ENCODE measurements around the gene KIF14.

The KIF14 gene

DNA sequence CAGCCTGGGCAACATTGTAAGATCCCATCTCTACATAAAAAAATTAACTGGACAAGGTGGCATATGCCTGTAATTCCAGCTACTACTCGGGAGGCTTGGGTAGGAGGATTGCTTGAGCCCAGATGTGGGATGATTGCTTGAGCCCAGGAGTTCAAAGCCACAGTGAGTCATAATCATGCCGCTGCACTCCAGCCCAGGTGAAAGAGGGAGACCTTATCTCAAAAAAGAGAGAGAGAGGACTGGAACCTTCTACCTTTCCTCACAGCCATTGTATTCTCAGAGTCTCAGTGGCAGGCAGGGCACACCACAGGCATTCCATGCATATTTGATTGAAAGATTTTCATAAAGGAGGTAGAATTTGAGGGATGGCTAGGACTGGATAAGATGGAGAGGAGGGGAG is 78.4 kb downstream of the KIF14 start:
- DNase-seq (ENCODE audit: low read depth): no peak
- TF ChIP-seq, protein P1, sequence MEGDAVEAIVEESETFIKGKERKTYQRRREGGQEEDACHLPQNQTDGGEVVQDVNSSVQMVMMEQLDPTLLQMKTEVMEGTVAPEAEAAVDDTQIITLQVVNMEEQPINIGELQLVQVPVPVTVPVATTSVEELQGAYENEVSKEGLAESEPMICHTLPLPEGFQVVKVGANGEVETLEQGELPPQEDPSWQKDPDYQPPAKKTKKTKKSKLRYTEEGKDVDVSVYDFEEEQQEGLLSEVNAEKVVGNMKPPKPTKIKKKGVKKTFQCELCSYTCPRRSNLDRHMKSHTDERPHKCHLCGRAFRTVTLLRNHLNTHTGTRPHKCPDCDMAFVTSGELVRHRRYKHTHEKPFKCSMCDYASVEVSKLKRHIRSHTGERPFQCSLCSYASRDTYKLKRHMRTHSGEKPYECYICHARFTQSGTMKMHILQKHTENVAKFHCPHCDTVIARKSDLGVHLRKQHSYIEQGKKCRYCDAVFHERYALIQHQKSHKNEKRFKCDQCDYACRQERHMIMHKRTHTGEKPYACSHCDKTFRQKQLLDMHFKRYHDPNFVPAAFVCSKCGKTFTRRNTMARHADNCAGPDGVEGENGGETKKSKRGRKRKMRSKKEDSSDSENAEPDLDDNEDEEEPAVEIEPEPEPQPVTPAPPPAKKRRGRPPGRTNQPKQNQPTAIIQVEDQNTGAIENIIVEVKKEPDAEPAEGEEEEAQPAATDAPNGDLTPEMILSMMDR (conservative IDR thresholded peaks at IDR 0.05; ENCODE audit: low read depth, low read length): no peak
- H3K4me3 ChIP-seq (ENCODE audit: low read depth, low read length): no peak overlapping the region

DNA sequence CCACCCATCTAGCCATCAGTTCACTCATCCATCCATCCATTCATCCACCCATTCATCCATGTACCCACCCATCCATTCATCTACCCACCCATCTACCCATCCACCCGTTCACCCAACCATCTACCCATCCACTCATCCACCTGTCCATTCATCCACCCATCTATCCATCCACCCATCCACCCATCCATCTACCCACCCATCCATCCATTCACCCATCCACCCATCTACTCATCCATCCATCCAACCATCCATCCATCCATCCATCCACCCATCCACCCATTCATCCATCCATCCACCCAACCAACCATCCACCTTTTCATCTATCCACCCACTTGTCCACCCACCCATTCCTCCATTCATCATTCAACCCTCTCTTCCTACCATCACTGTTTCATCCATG is 80.3 kb downstream of the KIF14 start:
- DNase-seq (ENCODE audit: low read depth): no peak
- TF ChIP-seq, protein P1 (conservative IDR thresholded peaks at IDR 0.05; ENCODE audit: low read depth, low read length): no peak

DNA sequence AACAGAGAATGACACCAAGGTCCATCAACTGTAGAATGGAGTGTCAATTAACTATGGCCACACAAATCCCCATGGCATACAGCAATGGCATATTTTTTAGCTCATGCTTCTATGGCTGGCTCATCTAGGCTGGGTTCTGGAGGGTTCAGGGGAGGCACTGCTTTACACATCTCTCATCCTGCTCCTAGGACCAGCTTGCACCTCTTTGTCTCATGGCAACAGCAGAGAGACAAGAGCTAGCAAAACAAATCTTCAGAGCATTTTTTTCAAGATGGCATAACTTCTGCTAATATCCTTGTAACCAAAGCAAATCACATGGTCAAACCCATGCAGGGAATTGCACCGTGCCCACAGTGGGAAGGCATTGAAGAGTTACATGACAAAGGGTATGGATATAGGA is 82.4 kb downstream of the KIF14 start:
- no peak overlapping the region for H3K4me3 ChIP-seq (ENCODE audit: low read depth, low read length)

More for the DNA sequence above, 80.3 kb downstream of the KIF14 start:
- no peak overlapping the region for H3K4me3 ChIP-seq (ENCODE audit: low read depth, low read length)

DNA sequence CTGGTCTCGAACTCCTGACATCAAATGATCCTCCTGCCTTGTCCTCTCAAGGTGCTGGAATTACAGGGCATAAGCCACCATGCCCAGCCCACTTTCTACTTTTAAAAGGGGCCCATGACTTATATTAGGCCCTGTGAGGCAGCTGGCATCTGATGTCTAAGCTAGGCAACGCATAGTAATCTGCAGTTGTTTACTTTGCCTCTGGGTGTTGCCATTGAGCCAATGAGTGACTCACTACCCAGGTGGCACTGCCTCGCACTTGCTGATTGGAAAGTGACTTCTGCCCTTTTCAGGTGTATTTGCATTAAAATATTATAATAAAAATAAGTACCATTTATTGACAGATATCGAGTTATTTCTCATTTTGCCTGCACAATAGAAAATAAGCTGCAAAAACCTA is 84.9 kb downstream of the KIF14 start:
- TF ChIP-seq, protein P1 (conservative IDR thresholded peaks at IDR 0.05; ENCODE audit: low read depth, low read length): no peak
- no peak for DNase-seq (ENCODE audit: low read depth)
- H3K4me3 ChIP-seq (ENCODE audit: low read depth, low read length): no peak overlapping the region

More for the DNA sequence above, 82.4 kb downstream of the KIF14 start:
- no peak for DNase-seq (ENCODE audit: low read depth)
- TF ChIP-seq, protein P1 (conservative IDR thresholded peaks at IDR 0.05; ENCODE audit: low read depth, low read length): no peak

DNA sequence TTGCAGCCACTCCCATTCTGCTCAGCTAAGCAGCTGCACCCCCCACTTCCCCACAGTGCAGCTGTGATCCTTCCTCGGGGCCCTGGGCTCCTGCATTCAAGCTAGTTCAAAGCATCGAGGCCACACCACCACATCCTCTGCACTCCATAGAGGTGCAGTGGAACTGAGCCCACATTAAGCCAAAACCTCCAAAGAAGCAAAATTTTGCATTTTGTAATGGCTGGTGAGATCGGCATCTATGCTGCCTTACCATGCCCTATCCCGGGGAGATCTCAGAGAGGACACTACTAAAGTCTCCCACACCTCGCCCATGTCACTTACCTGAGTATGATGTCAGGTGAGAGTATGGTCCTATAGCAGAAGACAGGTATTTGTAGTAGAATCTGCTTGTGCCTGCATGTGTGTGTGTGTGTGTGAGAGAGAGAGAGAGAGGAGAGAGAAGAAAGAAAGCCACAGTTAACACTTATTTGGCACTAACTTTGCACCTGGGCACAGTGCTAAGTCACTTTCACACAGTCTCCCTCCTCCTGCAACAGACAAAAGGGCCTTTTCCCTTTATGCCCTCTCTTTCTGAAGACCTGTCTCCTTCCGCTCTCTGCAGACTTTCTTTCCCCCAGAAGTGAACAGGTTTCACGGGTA is 89.8 kb downstream of the KIF14 start:
- TF ChIP-seq, protein P1 (conservative IDR thresholded peaks at IDR 0.05; ENCODE audit: low read depth, low read length): no peak
- H3K4me3 ChIP-seq (ENCODE audit: low read depth, low read length): no peak overlapping the region
- DNase-seq (ENCODE audit: low read depth): no peak

DNA sequence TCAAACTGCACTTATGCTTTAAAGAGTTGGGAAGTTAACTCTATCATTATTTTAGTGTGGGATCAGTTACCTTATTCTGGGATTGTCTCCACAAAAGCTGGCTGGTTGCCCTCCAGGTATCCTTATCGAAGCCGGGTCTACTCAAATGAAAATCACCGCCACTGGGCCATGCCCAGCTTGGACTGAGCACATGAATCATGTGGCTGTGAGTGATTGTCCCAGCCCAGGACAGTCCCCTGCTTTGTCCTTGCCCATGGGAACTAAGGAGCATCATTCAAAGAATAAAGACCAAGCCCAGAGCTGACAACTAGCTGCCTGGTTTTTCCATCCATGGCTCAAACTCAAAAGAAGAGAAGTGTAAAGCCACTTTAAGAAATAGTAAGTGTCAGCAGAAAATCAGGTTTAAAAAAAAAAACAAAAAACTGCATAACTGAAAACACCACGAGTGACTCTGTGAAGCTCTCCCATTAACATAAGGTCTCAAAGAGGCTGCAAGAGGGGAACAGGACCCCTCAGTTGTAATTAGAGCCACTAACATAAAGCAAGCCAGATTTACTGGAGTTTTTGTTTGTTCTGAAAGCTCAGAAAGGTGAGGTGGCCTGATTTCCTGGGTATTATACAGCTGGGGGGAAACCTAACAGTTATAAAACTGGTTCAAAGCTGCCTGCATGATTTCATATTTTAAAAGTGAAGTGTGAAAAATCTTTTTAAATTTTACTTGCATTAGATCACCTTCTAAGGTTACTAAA is 91.5 kb downstream of the KIF14 start:
- TF ChIP-seq, protein P1 (conservative IDR thresholded peaks at IDR 0.05; ENCODE audit: low read depth, low read length): no peak
- H3K4me3 ChIP-seq (ENCODE audit: low read depth, low read length): no peak overlapping the region
- DNase-seq (ENCODE audit: low read depth): no peak

DNA sequence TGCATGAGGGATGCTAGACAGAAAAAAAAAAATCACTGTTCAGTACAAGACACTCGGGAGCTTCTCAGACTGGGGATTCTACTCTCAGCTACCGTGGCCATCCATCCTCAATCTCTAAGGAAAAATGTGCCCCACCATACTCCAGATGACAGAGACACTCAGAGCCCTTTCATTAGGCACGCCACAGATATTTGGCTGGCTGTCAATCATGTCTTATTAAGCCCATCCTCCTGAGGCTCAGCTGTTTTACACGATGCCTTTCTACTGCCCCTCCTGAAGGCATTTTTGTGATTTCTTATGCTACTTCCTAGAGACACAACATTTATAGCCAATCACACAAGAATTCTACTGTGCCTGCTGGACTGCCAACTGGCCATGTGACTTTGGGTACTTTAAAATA is 92.9 kb downstream of the KIF14 start:
- no peak for DNase-seq (ENCODE audit: low read depth)
- no peak overlapping the region for H3K4me3 ChIP-seq (ENCODE audit: low read depth, low read length)
- TF ChIP-seq, protein P1 (conservative IDR thresholded peaks at IDR 0.05; ENCODE audit: low read depth, low read length): no peak
